Suprapubic skin (tissue), 3 donors: ENCODE data around the gene BAG5.

Experiments
- CTCF ChIP-seq, 2 donors: fragments of 200-600 bp in 1 of 2; fragments of 450-650 bp in 1 of 2; sonication (generic) in 1 of 2; IDR thresholded peaks; one replicate each; pipeline ENCODE4 v1.5.1; 2016 to 2019; ENCODE audit warnings: antibody characterized with exemption in 2 of 2, mild to moderate bottlenecking in 1 of 2, moderate library complexity in 1 of 2
- POLR2AphosphoS5 ChIP-seq, 3 donors: sonication (generic); formaldehyde crosslinking; IDR thresholded peaks; one replicate each; pipeline ENCODE4 v1.6.1; 2017; ENCODE audit warnings: antibody characterized with exemption in 3 of 3

GRCh38 chr14:103533137-103533998 lies 29.1 kb downstream of the BAG5 start:
- no peak for TF ChIP-seq CTCF (IDR thresholded peaks at IDR 0.05)
- TF ChIP-seq POLR2AphosphoS5 (IDR thresholded peaks at IDR 0.05): no peak
